Measurements from ENCODE around the gene SCGN.

The SCGN gene

GRCh38 chr6:25641377-25641776, 10.6 kb upstream of the SCGN start:
- DNase-seq = no peak

GRCh38 chr6:25641940-25642666, 9.9 kb upstream of the SCGN start:
- no peak for DNase-seq

- no peak for DNase-seq
Measured at GRCh38 chr6:25642667-25643328, 9.2 kb upstream of the SCGN start.

GRCh38 chr6:25645916-25646315, 6.1 kb upstream of the SCGN start:
- DNase-seq = no peak

GRCh38 chr6:25649611-25650010, 2.4 kb upstream of the SCGN start:
- no peak for DNase-seq

GRCh38 chr6:25655723-25656122, 3.7 kb downstream of the SCGN start:
- no peak for DNase-seq

GRCh38 chr6:25659633-25660368, 7.8 kb downstream of the SCGN start:
- DNase-seq = no peak

GRCh38 chr6:25660512-25660911, 8.5 kb downstream of the SCGN start:
- DNase-seq = peak in 1 of 2 donors; percentile 20

- DNase-seq = no peak
Measured at GRCh38 chr6:25661129-25661779, 9.2 kb downstream of the SCGN start.

- no peak for DNase-seq
Measured at GRCh38 chr6:25665455-25665854, 13.4 kb downstream of the SCGN start.

- no peak for DNase-seq
Measured at GRCh38 chr6:25669413-25669812, 17.4 kb downstream of the SCGN start.

- DNase-seq = no peak
Measured at GRCh38 chr6:25670208-25670607, 18.2 kb downstream of the SCGN start.

- DNase-seq = no peak
Measured at GRCh38 chr6:25670793-25671513, 18.9 kb downstream of the SCGN start.

GRCh38 chr6:25671652-25672051, 19.6 kb downstream of the SCGN start:
- no peak for DNase-seq

- DNase-seq = no peak
Measured at GRCh38 chr6:25675167-25675566, 23.2 kb downstream of the SCGN start.

GRCh38 chr6:25676775-25677174, 24.8 kb downstream of the SCGN start:
- DNase-seq = no peak

GRCh38 chr6:25681848-25682247, 29.8 kb downstream of the SCGN start:
- no peak for DNase-seq

- peak in 1 of 2 donors; percentile 3 for DNase-seq
Measured at GRCh38 chr6:25682324-25682723, 30.3 kb downstream of the SCGN start.

GRCh38 chr6:25684565-25684964, 32.5 kb downstream of the SCGN start:
- DNase-seq = no peak

GRCh38 chr6:25685251-25685650, 33.2 kb downstream of the SCGN start:
- no peak for DNase-seq

GRCh38 chr6:25685896-25686295, 33.9 kb downstream of the SCGN start:
- DNase-seq = no peak

- DNase-seq = no peak
Measured at GRCh38 chr6:25686856-25687255, 34.8 kb downstream of the SCGN start.

GRCh38 chr6:25689966-25690365, 38.0 kb downstream of the SCGN start:
- DNase-seq = no peak
